Erythroblast (primary cell): ENCODE data around the gene MT1H.
"Not testable (repeated sequence)": the region's sequence is repeated elsewhere in the genome, so short reads cannot be mapped to it uniquely, and the experiment has no call there.

Experiments used
- DNase-seq, 2 experiments: peaks; one replicate each; lab custom pipeline; 2025; lab: John Stamatoyannopoulos, UW
- GATA1 ChIP-seq: IDR thresholded peaks from 2 replicates; pipeline ENCODE4 v1.6.1; 2011; ENCODE audit warnings: low read depth, mild to moderate bottlenecking, control low read depth, low read length, moderate library complexity
- POLR2A ChIP-seq: IDR thresholded peaks from 2 replicates; pipeline ENCODE4 v1.6.1; 2011; ENCODE audit warnings: mild to moderate bottlenecking, low read length

MT1H gene

DNA sequence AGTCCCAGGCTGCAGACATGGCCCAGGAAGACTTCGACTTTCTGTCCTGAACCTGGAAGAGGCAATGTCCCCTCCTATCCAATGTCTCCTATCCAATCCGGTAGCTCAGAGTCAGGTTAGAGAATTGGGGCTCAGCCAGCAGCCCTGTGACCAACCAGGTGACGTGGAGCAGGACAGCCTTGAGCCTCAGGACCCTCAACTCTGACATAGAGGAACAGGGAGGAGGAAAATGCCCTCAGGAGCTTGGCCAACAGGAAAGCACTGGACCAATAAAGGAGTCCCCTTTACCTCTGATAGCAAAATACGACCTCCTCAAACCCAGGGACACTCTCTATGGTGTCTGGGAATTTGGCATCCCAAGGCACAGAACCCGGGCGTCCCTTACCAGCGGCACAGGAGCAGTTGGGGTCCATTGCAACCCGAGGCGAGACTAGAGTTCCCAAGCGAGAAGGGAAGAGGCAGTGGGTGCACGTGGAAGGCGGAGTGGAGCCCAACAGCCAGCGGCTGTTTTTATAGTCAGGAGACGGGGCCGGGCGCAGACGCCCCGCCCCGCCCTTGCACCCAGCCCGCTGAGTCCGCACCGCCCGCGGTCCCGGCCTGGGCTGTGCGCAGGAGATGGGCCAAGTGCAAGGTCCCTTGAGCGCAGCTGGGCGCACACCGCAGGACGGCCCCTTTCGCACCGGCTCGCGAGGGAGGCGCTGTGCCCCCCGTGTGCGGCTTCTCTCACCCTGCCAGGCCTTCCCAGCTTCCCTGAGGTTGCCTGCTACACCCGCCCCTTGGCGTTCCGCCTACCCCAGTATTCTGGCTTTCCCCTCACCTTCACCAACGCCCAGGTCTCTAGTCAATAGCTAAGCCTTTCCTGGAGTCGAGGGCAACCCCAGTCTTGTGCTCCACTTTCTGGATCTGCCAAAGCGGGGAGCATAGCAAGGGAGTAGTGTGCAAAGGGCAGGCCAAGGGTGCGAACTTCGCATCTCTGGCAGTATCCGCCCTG, 1.7 kb upstream of the MT1H start, which contains the start of gene MT1G:
Gene MT1G (minus strand): TSS at position 485 of the 991 bp plus-strand sequence. CDS start 72 bp downstream, at position 413.
- no peak for TF ChIP-seq GATA1
- no peak for TF ChIP-seq POLR2A
- DNase-seq, result peak; percentile 40 to 63

DNA sequence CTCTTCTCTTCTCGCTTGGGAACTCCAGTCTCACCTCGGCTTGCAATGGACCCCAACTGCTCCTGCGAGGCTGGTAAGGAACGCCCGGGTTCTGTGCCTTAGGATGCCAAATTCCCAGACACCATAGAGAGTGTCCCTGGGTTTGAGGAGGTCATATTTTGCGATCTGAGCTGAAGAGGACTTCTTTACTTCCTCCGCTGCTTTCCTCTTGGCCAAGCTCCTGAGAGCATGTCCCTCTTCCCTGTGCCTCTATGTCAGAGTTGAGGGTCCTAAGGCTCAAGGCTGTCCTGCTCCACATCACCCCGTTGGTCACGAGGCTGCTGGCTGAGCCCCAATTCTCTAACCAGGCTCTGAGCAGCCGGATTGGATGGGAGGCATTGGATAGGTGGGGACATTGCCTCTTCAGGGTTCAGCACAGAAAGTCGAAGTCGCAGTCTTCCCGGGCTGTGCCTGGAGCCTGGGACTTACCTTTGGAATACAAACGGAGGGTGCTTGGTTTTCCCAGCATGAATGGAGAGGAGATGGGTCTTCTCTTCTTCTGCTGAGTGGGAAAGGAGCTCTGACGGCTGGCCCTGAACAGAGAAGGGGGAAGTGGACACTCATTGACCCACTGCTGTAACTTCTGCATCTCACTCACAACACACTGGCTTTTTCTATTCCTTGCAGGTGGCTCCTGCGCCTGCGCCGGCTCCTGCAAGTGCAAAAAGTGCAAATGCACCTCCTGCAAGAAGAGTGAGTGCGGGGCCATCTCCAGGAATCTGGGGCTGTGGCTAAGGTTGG, 416 bp downstream of the MT1H start:
- TF ChIP-seq POLR2A, result no peak
- TF ChIP-seq GATA1, result no peak
- DNase-seq, result no peak

DNA sequence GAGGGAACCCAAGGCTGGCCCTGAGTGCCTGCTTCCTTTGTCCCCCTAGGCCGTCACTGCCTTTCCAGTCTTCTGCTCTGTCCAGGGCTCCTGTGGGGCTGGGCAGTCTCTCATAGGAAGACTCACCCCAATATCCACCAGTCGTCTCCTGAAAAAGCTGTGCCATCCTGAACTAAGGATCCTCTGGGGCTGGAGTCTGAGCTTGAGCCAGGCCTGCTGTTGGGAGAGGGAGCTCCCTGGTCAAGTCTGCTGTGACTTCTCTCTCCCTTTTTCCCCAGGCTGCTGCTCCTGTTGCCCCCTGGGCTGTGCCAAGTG, 963 bp downstream of the MT1H start:
- no peak for DNase-seq
- TF ChIP-seq POLR2A, result no peak

DNA sequence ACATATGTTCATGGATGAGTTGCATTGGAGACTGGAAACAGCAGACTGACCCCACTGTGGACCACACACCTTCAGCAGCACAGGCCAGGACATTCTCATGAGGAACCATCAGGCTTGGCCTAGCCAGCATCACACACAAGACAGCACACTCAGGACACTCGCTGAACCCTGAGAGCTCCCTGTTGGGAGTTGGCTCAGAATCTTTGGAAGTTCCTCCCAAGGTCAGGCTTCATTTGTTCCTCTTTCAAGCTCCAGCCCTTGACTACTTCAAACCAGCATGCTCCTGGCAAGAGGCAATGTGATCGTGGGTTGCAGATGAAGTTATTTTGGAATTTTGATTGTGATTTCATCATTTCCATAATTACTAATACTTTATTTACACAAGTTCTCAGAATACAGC, 2.1 kb downstream of the MT1H start:
- not testable (repeated sequence) for DNase-seq

DNA sequence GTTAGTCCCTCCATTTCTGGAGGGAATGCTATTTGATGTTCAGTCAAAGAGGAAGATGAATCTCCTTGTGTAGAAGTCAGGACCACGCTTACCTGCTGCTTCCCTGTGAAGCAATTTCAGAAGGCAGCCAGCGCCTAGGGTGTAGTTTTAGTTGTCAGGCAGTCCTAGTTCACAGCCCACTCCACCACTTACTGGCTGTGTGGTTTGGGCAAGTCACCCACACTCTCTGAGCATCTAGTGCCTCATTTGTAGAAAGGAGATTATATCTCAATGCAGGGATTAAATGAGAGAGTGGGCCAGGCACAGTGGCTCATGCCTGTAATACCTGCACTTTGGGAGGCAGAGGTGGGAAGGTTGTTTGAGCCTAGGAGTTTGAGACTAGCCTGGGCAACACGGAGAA, 2.6 kb downstream of the MT1H start:
- not testable (repeated sequence) for DNase-seq

DNA sequence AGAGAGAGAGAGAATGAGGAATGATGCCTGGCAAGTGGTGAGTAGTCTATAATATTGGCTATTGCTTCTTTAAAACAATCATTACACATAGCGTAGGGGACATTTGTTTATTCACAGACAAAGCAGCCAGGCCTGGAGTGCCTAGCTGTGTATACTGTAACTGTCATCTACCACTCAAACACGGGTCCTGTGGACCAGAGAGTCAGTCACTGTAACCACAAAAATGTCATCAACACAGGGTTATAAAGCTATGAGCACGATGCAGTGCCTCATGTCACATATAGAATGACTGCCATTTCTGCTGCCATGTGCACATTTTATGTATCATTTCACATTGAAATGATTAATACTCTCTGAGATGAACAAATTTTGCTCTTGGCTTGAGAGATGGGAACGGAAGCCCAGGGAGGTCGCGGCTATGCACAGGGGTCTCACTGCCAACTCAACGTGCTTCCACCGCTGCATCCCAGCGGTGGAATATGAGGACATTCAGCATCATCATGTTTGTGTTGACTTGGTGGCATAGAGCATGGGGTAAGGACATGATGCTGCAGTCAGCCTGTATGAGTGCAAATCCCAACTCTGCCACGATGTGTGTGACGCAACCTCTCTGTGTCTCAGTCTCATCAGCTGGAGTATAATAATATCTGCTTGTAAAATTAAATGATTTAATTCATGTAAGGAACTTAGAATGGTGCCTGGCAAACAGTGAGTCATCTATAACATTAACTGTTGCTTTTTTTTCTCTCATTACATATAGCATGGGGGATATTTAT, 3.3 kb downstream of the MT1H start:
- TF ChIP-seq POLR2A, result no peak
- TF ChIP-seq GATA1, result no peak

DNA sequence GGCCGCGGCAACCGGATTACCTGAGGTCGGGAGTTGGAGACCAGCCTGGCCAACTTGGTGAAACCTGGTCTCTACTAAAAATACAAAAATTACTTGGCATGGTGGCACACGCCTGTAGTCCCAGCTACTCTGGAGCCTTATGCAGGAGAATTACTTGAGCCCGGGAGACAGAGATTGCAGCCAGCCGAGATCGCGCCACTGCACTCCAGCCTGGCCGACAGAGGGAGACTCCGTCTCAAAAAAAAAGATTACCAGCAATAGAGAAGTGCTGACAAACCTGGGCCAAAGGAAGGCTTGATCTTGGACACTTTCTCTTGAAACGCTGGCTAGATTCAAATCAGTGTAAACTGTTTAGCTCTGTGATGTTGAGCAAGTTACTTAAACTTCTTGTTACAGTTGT, 4.3 kb downstream of the MT1H start:
- TF ChIP-seq POLR2A (no peak), GATA1 (no peak)

More for the DNA sequence above, 3.3 kb downstream of the MT1H start:
- DNase-seq, result no peak

DNA sequence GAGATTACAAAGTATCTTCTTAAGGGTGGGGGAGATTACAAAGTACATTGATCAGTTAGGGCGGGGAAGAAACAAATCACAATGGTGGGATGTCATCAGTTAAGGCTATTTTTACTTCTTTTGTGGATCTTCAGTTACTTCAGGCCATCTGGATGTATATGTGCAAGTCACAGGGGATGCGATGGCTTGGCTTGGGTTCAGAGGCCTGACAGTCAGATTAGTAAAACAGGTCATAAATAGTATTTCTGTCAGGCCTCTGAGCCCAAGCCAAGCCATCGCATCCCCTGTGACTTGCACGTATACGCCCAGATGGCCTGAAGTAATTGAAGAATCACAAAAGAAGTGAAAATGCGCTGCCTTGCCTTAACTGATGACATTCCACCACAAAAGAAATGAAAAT, 5.0 kb downstream of the MT1H start:
- DNase-seq, result not testable (repeated sequence)

More for the DNA sequence above, 4.3 kb downstream of the MT1H start:
- peak; percentile 34 to 37 for DNase-seq

DNA sequence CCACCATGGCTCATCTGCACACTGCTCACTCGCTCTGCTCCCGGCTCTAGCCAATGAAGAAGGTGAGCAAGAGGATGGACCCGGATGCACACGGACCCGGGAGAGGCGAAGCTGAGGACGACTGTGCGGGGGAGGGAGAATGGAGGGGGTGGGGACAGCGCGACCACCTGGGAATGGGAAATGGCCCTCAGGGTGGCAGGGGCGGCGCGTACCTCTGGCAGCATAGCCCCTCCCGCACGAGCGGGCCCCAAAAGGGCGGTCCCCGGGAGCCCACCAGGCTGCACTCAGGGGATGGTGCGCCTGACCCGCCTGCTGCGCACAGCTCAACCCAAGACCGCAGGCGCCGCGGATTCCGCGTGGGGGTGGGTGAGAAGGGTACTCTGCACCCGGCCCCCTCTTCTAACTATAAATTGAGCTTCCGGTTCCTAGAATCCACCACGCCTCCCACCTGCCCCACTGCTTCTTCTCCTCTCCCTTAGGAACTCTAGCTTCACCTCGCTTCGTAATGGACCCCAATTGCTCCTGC, 6.1 kb downstream of the MT1H start:
- DNase-seq, result no peak
- TF ChIP-seq POLR2A (no peak), GATA1 (no peak)

DNA sequence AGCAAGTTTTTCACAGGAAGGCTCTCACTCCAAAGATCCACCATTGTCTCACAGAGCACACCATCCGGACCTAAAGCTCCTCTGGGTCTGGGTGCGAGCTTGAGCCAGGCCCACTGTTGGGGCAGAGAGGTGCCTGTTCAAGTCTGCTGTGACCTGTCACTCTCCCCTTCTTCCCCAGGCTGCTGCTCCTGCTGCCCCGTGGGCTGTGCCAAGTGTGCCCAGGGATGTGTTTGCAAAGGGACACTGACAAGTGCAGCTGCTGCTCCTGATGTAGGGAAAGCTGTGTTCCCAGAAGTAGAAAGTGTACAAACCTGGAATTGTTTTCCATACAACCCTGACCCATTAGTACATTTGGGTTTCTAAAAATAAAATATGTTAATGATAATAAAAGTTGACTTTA, 7.9 kb downstream of the MT1H start:
- no peak for DNase-seq
- no peak for TF ChIP-seq GATA1
- TF ChIP-seq POLR2A, result no peak

DNA sequence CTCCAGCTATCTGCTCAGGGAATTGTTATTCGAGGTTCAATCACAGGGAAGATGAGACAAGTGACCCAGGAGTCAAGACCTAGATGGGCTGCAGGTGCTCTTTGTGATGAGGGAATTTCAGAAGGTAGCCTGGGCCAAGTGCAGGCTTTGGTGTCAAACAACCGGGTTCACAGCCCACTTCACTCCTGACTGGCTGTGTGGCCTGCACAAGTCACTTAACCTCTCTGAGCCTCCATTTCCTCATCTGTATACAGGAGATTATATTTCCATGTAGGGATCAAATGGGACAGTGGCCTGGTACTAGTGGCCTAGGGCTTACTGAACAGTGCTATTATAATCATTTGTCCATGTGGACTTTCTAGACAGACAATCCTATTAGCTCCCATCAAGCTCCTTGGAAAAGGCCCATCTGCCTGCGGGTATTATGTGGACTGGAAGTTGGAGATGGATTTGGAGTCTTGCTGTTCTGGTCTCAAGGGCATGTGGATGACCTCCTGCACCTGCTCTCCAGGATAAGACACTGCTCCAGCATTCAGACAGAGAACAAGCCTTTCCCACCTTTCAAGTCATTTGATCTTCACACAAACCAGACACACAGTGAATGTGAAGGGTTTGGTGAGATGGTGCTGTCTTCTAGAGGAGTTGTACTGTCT, 9.6 kb downstream of the MT1H start:
- DNase-seq, result no peak
- TF ChIP-seq GATA1 (no peak), POLR2A (no peak)

DNA sequence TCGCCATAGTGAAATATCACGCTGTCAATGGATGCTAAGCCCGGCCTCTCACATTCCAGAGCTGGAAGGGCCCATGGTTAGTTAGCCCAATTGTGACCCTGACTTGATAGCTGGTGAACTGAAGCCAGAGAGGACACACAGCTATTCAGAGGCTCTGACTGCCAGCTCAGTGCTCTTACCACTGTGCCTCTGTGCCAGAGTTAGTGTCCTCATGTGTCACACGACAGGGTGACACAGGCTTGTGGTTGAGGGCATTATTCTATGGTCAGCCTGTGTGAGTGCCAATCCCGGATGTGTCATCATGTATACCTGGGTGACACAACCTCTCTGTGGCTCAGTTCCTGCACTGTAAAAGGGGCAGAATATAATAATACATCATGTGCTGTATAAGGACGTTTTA, 10.2 kb downstream of the MT1H start:
- no peak for DNase-seq
- TF ChIP-seq POLR2A (no peak), GATA1 (no peak)
